NOMO-1 (cell line): Measurements from ENCODE around the gene ARHGEF33.
"Not testable (repeated sequence)": the region's sequence is repeated elsewhere in the genome, so short reads cannot be mapped to it uniquely, and the experiment has no call there.

ENCODE experiments used
- DNase-seq, 2 experiments: peaks; one replicate each; lab custom pipeline; 2025; ENCODE audit not compliant: unreplicated experiment in 2 of 2; lab: John Stamatoyannopoulos, UW

ARHGEF33 gene

DNA sequence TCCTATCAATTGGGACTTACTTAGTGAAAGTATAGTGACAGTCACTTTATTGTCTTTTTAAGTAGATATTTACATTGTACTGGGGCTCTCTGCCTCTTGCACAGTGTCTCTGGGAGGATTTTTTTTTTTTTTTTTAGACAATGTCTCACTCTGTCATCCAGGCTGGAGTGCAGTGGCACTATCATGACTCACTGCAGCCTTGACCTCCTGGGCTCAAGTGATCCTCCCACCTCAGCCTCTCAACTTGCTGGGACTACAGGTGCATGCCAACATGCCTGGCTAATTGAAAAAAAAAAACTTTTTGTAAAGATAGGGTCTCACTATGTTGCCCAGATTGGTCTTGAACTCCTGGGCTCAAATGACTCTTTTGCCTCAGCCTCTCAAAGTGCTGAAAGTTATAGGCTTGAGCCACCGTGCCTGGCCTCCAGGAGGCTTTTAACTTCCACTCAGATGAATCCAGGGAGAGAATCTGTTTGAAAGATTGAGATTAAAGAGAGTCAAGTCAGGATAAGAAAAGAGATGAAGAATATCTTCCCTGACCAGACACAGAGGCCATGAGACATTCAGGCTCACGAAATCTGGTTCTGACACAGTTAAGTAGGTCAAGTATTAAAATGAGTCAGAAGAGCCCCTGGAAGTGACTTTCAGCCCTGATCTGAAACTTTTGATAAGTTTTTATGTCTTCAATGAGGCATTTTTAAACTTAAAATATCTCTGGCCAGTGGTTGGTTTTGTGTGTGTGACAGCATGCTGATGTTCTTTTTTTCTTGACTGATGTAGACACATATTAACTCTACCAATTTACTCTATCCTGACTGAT is 18.3 kb downstream of the ARHGEF33 start:
- DNase-seq, result no peak

DNA sequence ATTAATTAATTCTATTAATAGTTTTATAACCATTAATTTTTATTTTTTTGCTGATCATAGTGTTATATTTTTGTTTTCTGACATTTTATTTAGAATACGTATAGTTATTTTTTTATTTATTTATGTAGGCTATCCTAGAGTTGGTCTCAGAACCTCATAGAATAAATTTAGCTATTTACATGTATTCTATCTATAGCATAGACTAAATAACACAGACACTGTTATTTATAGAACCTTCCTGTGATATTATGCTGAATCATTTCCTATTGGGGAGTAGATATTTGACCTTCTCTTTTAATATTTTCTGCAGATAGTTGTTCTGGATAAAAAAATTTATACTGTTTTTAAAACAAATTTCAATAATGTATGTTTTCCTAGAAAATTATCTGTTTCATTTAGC is 20.2 kb downstream of the ARHGEF33 start:
- DNase-seq, result no peak

DNA sequence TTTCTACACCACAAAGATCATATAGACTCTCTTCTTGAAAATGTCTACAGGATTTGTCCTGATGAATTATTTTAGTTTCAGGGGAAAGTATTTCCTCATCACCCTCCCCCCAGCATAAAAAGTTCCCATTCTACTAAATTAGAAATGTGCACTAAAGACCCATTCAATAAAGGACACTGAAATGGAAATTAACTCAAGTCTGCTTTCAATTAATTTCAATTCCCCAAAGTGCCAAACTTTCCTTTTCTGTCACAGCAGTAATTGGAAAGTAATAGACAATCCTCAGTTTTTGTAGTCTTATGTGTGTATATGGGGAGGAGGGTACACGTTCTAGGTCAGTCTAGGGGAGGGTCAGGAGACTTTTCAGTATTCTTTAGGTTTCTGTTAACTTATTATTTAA is 21.5 kb downstream of the ARHGEF33 start:
- DNase-seq, result no peak

DNA sequence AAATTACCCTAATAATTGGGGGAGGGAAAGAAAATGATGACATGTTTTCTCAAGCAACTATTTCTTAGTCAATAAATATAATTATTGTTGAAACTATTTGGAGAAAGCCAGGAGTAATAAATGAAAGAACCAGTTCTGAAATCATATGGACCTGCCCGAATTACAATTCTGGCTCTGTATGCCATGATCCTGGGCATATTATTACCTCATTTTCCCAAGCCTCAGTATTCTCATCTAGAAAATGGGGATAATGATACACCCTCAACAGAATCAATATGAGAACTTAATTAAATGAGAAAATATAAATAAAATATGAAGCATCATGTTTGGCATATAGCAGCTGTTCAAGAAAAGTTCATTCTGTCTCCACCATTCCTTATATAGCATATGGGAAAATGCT is 22.9 kb downstream of the ARHGEF33 start:
- no peak for DNase-seq

DNA sequence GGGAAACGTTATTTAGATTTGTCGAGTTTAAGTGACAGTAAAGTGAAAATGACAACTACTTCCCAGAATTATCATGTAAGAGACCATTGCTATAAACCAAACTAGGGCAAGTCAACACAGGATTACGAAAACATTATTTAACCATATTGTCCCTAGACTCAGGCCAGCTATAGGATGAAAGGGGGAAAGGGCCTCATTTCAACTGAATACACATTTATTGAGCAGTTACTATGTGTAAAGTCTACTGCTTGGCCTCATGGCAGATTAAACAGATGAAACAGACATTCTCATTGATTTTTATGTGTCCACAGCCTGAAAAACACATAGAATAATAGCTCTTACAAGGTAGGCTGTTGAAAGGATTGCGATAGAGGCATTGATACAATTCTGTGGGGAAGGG is 32.7 kb downstream of the ARHGEF33 start:
- no peak for DNase-seq

- DNase-seq, result no peak
Observed at GRCh38 chr2:38922902-38923301, 33.2 kb downstream of the ARHGEF33 start.

GRCh38 chr2:38925982-38926381 is 36.3 kb downstream of the ARHGEF33 start:
- no peak for DNase-seq

DNA sequence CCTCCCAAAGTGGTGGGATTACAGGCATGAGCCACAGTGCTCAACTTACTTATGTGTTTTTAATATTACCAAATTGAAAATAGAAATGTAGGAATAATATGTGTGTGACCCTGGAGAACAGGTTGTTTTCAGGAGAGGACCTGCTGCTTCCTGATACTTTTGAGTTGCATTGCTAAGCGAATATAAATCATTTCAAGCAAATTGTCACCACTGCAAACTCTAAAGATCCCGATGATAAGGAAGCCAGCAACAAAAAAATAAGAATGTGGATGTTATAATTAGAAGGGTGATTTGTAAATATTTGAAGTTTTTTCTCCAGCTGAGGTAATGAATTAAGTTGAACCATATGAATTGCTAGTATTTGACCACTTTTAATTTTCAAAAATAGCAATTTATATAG is 40.9 kb downstream of the ARHGEF33 start:
- no peak for DNase-seq

- no peak for DNase-seq
Observed at GRCh38 chr2:38932586-38932985, 42.9 kb downstream of the ARHGEF33 start.

DNA sequence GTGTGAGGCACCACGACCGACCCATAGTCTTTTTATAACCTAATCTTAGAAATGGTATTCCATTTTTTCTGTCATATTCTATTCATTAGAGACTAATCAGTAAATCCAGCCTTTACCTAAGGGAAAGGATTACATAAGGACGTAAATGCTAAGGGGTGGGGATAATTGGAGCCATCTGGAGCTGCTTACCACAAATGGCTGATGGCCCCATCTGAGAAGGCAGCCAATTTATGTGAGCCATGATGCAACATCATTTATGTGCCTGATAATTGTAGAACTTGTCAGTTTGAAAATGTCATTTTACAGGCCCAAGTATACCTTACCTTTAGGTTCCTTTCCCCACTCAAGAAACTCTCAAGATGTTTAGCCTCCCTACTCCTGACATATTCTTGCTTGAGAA is 44.0 kb downstream of the ARHGEF33 start:
- DNase-seq, result peak; percentile 62 to 69

GRCh38 chr2:38934742-38935141 is 45.1 kb downstream of the ARHGEF33 start:
- DNase-seq, result no peak

GRCh38 chr2:38935568-38936172 is 46.0 kb downstream of the ARHGEF33 start:
- no peak for DNase-seq

- not testable (repeated sequence) for DNase-seq
Observed at GRCh38 chr2:38936516-38936915, 46.8 kb downstream of the ARHGEF33 start.

GRCh38 chr2:38937548-38937947 is 47.9 kb downstream of the ARHGEF33 start:
- DNase-seq, result no peak

DNA sequence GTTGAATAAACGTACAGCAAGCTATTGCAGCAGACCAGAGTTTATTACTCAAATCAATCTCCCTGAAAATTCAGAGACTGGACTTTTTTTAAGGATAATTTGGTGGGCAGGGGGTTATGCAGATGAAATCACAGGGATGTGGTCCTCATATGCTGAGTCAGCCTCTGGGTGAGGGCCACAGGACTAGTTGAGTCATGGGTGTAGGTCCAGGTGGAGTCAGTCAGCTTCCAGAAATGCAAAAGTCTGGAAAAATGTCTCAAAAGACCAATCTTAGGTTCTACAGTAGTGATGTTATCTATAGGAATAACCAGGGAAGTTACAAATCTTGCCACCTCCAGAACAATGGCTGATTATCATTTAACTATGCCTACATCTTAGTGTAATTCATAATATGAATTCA is 51.1 kb downstream of the ARHGEF33 start:
- no peak for DNase-seq

DNA sequence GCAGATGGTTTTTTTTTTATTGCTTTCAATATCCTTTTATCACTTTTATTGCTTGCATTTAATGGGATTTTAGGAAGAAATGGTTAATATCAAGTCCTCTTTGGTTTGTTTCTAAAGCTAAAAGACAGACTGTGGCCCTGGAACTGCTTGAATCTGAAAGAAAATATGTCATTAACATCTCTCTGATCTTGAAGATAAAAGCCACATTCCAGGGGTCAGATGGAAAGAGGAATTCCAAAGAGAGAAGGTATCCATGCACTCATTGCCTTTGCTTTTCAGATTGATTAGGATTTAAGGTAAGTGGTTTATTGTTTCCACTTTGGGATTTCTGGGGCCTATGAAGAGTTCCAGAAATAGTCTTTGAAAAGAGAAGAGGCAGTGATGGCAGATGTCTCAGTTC is 54.1 kb downstream of the ARHGEF33 start:
- no peak for DNase-seq

- DNase-seq, result no peak
Observed at GRCh38 chr2:38945372-38945771, 55.7 kb downstream of the ARHGEF33 start.

- DNase-seq, result peak; percentile 75 to 95
Observed at GRCh38 chr2:38945911-38946310, 56.2 kb downstream of the ARHGEF33 start.

DNA sequence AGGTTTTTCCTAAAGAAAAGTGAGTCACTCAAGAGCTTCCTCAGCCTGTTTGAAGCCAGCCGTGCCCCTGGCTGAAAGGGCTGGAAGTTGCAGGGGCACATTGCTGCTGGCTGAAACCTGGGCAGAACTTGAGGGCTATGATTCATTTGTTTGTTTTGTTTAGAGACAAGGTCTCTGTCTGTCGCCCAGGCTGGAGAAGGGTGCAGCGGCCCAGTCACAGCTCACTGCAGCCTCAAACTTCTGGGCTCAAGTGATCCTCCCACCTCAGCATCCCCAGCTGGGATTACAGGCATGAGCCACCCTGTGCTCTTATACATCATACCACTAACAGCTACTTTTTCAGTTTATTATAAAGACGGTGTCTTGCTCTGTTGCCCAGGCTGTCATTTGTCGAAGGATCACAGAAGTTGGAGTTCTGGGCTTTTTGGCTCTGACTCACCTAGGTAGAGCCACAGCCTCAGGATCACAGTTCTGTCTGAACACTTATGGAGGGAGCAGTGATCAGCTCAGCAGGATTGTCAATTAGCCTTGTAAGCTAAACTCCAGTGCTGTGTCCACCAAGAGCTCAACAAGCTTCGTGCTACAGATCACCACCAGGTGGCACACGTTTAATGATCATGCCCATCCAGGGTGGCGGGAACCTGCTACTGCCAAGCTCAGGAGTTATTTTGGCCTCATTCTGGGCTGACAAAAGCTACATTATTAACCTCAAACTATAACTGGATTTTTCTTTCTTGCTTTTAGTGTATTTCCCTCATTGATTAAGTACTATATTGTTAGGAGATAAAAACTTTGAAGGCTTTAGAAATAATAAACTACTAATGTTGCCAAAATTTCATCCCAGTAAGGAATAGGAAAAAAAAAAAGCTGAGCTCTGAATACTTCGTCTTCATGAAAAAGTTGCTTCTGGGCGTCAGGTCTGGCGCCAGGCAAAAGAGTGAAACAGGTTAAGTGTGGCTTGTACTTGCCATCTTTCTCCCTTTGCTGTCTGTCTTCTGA is 57.9 kb downstream of the ARHGEF33 start:
- DNase-seq, result peak; percentile 59 to 68

- no peak for DNase-seq
Observed at GRCh38 chr2:38948387-38948882, 58.8 kb downstream of the ARHGEF33 start.

DNA sequence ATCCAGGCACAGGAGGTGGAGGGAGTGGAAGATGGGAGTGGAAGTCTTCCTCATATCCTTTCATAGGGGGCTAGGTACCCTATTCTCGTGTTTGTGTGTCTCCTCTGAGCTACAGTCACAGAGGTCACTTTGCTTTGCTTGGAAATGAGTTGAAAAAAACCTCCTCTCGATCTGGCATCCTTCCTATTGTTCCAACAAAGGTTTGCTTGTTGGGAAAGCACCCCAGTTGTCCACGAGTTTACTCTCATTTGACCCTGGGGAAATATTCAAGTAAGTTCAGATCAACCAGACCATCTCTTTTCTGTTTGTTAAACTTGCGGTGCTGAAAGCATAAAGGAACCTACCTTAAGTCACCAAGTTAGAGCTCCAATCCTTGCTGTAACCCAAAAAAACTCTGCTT is 59.3 kb downstream of the ARHGEF33 start:
- no peak for DNase-seq
